Fibroblast of lung (primary cell): ENCODE results near the gene PPM1H. TPM values are rescaled to one million over a fixed set of nuclear protein-coding genes. Genes with fewer than 3 reads are reported as not detected.

ENCODE experiments used
- DNase-seq, 2 donors: peaks; one replicate each; pipeline versions ENCODE4 v3.0.0 to v3.0.0-alpha.2; 2010; ENCODE audit warnings: low read depth in 2 of 2
- H2AFZ ChIP-seq: 2 replicates; pipeline ENCODE4 v1.5.1; 2012; ENCODE audit warnings: low read length, control low read depth, inconsistent platforms
- H3K27ac ChIP-seq: 2 replicates; pipeline ENCODE4 v1.5.1; 2011; ENCODE audit warnings: low read length, control low read depth; ENCODE audit not compliant: insufficient read depth
- H3K27me3 ChIP-seq: 2 replicates; pipeline ENCODE4 v1.5.1; 2011; ENCODE audit warnings: mild to moderate bottlenecking, low read length; ENCODE audit not compliant: control insufficient read depth, insufficient read depth
- H3K36me3 ChIP-seq: 2 replicates; pipeline ENCODE4 v1.5.1; 2011; ENCODE audit warnings: low read length; ENCODE audit not compliant: control insufficient read depth, insufficient read depth
- H3K4me1 ChIP-seq: 2 replicates; pipeline ENCODE4 v1.5.1; 2011; ENCODE audit warnings: low read length; ENCODE audit not compliant: control insufficient read depth, insufficient read depth; ENCODE audit errors: extremely low read depth
- H3K4me2 ChIP-seq: 2 replicates; pipeline ENCODE4 v1.5.1; 2011; ENCODE audit warnings: low read length, control low read depth; ENCODE audit not compliant: insufficient read depth; ENCODE audit errors: extremely low read depth
- H3K4me3 ChIP-seq, 4 experiments: fragments of 200-600 bp in 1 of 4; sonication (generic) in 1 of 4; replicated peaks in 1 of 4; 2 replicates each; pipeline ENCODE4 v1.5.1; 2011 to 2016; ENCODE audit warnings: low read length in 4 of 4, low read depth in 3 of 4, mild to moderate bottlenecking in 3 of 4, control low read depth in 2 of 4, inconsistent platforms in 1 of 4, mixed read lengths in 1 of 4; ENCODE audit not compliant: insufficient read depth in 1 of 4; ENCODE audit errors: control extremely low read depth in 1 of 4
- H3K79me2 ChIP-seq: 2 replicates; pipeline ENCODE4 v1.5.1; 2012; ENCODE audit warnings: mild to moderate bottlenecking, low read length, inconsistent platforms; ENCODE audit not compliant: control insufficient read depth, insufficient read depth
- H3K9ac ChIP-seq: 2 replicates; pipeline ENCODE4 v1.5.1; 2011; ENCODE audit warnings: mild to moderate bottlenecking, low read length, control low read depth; ENCODE audit not compliant: insufficient read depth
- H3K9me3 ChIP-seq: 2 replicates; pipeline ENCODE4 v1.5.1; 2012; ENCODE audit warnings: low read depth, low read length; ENCODE audit not compliant: control insufficient read depth, insufficient read depth
- H4K20me1 ChIP-seq: 2 replicates; pipeline ENCODE4 v1.5.1; 2011; ENCODE audit warnings: low read length; ENCODE audit not compliant: control insufficient read depth, insufficient read depth; ENCODE audit errors: extremely low read depth
- EZH2 ChIP-seq: IDR thresholded peaks from 2 replicates; pipeline ENCODE4 v1.5.1; 2012; ENCODE audit warnings: low read length, control low read depth, mild to moderate bottlenecking; ENCODE audit errors: missing control alignments
- polyA plus RNA-seq, 2 donors: library from polyadenylated mRNA; depleted of rRNA in 1 of 2; stranded (reverse) in 1 of 2; unstranded in 1 of 2; fragments of >200 nt; gene quantifications; 2 replicates each; pipeline ENCODE4 v1.2.1, GENCODE V29; 2011 to 2012; ENCODE audit warnings: missing spikeins in 1 of 2
- total RNA-seq: library from RNA; depleted of rRNA; stranded (reverse); fragments of >200 nt; gene quantifications from 2 replicates; pipeline ENCODE4 v1.2.1, GENCODE V29; 2014
- TF ChIP-seq, protein P1 (sequence below), 2 donors: IDR thresholded peaks in 1 of 2; conservative IDR thresholded peaks in 1 of 2; 1 replicate in 1 of 2; 2 replicates in 1 of 2; pipeline ENCODE4 v1.5.1; 2011 to 2012; ENCODE audit warnings: low read length in 2 of 2, control low read depth in 1 of 2, inconsistent platforms in 1 of 2, low read depth in 1 of 2, mild to moderate bottlenecking in 1 of 2

PPM1H gene
- total and polyA plus RNA-seq, 2 donors (not counting 1 experiment from before 2014, with no cell fraction given), result 0.57 to 3.1 TPM

DNA sequence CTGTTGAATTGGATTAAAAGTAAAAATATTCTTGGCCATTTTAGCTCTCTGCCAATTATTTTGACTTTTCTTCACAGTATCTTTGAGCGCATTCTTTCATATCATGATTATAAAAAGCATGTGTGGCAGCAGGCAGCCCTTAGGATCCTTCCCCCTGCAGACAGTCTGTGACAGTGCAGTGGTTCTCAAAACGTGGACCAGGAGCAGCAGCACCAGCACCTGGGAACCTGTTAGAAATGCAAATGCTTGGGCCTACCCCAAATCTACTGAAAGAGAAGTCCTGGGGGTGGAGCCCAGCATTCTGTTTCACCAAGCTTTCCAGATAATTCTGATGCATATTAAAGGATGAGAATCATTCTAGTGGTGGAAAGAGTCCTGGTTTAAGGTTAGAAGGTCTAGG is 312.8 kb downstream of the PPM1H start:
- H3K4me2 ChIP-seq, result no peak overlapping the region
- DNase-seq, result no peak
- H3K4me1 ChIP-seq, result no peaks in the 10 kb centered on the region
- H3K27me3 ChIP-seq, result no peaks in the 10 kb centered on the region
- H3K9me3 ChIP-seq, result no peaks in the 10 kb centered on the region
- H3K36me3 ChIP-seq, result no peaks in the 10 kb centered on the region
- H4K20me1 ChIP-seq, result no peaks in the 10 kb centered on the region
- H3K79me2 ChIP-seq, result no peaks in the 10 kb centered on the region
- TF ChIP-seq, protein P1, sequence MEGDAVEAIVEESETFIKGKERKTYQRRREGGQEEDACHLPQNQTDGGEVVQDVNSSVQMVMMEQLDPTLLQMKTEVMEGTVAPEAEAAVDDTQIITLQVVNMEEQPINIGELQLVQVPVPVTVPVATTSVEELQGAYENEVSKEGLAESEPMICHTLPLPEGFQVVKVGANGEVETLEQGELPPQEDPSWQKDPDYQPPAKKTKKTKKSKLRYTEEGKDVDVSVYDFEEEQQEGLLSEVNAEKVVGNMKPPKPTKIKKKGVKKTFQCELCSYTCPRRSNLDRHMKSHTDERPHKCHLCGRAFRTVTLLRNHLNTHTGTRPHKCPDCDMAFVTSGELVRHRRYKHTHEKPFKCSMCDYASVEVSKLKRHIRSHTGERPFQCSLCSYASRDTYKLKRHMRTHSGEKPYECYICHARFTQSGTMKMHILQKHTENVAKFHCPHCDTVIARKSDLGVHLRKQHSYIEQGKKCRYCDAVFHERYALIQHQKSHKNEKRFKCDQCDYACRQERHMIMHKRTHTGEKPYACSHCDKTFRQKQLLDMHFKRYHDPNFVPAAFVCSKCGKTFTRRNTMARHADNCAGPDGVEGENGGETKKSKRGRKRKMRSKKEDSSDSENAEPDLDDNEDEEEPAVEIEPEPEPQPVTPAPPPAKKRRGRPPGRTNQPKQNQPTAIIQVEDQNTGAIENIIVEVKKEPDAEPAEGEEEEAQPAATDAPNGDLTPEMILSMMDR (conservative IDR thresholded peaks at IDR 0.05 in 1 of 2, IDR thresholded peaks at IDR 0.05 in 1 of 2; ENCODE audit: low read depth in 1 of 2, low read length in 2 of 2), result no peak
- TF ChIP-seq EZH2, result no peak
- H3K4me3 ChIP-seq, result no peak overlapping the region
- H3K9ac ChIP-seq, result no peak overlapping the region
- no peak overlapping the region for H2AFZ ChIP-seq
- no peak overlapping the region for H3K27ac ChIP-seq

DNA sequence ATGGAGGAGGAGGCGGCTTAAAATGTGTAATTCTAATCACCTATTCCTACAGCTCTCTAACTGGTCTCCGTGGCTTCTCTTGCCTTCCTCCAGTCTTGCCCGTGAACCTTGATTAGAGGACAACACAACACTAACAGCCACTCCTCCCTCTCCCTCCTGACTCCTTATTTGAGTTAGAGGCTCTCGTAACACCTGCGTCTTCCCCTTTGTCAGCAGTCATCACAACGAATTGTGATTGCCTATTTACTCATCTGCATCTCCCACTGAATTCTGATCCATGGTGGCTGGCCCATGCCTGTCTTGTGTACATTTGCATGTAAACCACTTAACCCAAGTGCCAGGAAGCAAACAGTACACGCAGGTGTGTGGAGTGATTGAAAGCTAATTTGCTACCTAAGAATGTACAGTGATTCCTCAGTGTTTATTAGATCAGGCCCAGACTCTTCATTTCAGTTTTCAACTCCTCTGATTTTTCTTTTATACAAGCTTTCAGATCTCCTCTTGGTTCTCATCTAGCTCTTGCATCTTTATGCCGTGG is 313.8 kb downstream of the PPM1H start:
- Histone ChIP-seq H3K27me3 (no peaks in the 10 kb centered on the region), H2AFZ (no peak overlapping the region), H3K4me3 (no peak overlapping the region), H3K4me1 (no peaks in the 10 kb centered on the region), H3K9me3 (no peaks in the 10 kb centered on the region), H4K20me1 (no peaks in the 10 kb centered on the region), H3K9ac (no peak overlapping the region), H3K27ac (no peak overlapping the region), H3K4me2 (no peak overlapping the region), H3K79me2 (no peaks in the 10 kb centered on the region), H3K36me3 (no peaks in the 10 kb centered on the region)
- TF ChIP-seq EZH2, result no peak
- TF ChIP-seq, protein P1 (conservative IDR thresholded peaks at IDR 0.05 in 1 of 2, IDR thresholded peaks at IDR 0.05 in 1 of 2; ENCODE audit: low read depth in 1 of 2, low read length in 2 of 2), result no peak
- DNase-seq, result no peak

DNA sequence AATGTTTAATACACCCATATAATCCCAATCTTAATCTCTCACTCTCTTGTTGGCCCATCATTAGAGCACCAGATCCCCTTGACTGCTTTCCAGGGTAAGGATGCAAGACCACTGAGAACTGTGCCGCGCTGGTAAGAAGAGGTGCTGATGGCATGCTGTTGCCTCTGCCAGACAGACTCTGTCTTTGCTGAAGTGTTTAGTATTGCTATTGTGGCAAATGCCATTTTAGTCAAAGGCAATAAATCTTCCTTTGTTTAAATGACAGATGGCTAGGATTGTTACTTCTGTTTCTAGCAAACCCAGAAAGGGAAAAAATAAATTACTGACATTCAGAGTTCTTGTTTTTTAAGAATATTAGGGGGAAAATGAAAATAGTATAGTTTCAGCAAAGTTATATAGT is 316.0 kb downstream of the PPM1H start:
- H3K27me3 ChIP-seq, result no peaks in the 10 kb centered on the region
- H2AFZ ChIP-seq, result no peak overlapping the region
- H3K79me2 ChIP-seq, result no peaks in the 10 kb centered on the region
- no peaks in the 10 kb centered on the region for H3K9me3 ChIP-seq
- H3K9ac ChIP-seq, result no peak overlapping the region
- no peak overlapping the region for H3K4me2 ChIP-seq
- no peaks in the 10 kb centered on the region for H3K4me1 ChIP-seq
- no peak overlapping the region for H3K4me3 ChIP-seq
- H4K20me1 ChIP-seq, result no peaks in the 10 kb centered on the region
- H3K36me3 ChIP-seq, result no peaks in the 10 kb centered on the region
- no peak overlapping the region for H3K27ac ChIP-seq
- no peak for DNase-seq
- TF ChIP-seq EZH2, result no peak
- TF ChIP-seq, protein P1 (conservative IDR thresholded peaks at IDR 0.05 in 1 of 2, IDR thresholded peaks at IDR 0.05 in 1 of 2; ENCODE audit: low read depth in 1 of 2, low read length in 2 of 2), result no peak
